ENCODE measurements around the gene MYO15B. TPM values are rescaled to one million over a fixed set of nuclear protein-coding genes. Genes with fewer than 3 reads are reported as not detected.

MYO15B gene
- total RNA-seq (2022; extraction: Qiagen RNA extraction), result 31.9 to 58.4 TPM (median 48.6 TPM) in 5 replicates

DNA sequence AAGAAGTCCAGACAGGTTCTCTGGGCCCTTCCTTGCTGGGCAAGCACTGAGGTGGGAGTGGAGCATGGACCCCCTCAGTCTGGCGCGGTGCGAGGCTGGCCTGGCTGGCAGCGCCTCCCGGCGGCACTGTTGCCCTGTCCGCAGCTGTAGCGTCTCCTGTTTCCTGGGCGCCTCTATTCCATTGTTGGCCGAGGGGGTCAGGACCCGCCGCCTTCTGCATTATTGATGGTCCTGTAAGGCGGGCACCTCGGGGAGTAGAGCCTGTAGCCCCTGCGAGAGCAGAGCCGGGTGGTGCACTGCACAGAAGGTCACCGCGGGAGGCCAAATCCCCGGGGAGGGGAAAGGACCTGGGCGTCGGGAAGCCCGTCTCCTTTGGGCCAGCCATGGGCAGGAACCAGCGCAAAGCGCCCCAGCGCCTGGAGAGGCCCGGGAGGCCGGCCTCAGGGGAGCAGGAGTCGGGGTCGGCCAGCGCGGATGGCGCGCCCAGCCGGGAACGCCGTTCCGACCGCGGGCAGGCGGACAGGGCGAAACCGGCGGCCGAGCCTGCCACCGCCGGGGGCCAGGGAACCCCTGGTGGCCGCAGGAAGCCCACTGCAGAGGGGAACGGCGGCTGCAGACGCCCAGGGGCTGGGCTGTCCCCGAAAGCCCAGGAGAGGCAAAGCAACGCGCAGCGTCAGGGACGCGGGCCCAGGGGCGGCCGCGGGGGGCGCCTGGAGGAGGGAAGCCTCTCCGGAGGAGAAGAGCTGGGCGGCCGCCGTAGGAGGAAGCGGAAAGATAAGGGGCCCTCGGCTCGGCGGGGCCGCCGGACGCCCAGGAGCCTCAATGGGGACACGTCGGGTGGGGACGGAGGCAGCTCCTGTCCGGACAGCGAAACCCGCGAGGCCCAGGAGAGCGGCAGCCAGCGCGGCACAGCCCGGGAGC, at the start of gene MYO15B:
Gene MYO15B (plus strand): TSS at position 126 of the 921 bp plus-strand sequence. CDS start 258 bp downstream, at position 384.

DNA sequence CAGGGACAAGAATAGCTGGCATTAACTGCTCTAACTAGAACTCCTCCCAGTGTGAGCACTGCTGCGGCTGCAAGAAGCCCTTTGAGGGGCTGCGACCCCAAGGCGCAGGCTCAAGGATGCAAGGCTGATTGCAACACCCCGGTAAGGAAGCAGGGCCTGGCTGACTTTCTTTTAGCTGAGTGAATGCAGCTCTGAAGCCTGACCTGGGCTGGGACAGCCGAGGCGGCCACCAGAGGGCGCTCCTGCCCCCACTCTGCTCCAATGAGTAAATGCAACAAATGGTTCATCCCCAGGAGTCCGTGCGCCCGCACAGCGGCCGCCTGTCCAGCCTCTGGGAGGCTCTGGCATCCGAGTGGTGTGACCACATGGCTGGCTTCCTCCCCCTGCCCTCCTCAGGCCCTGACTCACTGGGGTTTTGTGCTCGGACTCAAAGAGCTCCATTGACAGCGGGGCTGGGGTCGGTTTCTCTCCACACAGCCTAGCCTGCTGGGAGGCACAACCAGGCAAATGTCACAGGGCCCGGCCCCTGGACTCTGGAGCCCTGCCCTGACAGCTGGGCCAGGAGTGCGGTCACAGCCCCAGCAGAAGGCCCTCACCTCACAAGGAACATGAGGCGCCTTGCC, 45.4 kb downstream of the MYO15B start, which contains the start of gene SMIM5:
Gene SMIM5 (plus strand): TSS at position 572 of the 623 bp plus-strand sequence. CDS start 6,768 bp downstream, outside the sequence.

DNA sequence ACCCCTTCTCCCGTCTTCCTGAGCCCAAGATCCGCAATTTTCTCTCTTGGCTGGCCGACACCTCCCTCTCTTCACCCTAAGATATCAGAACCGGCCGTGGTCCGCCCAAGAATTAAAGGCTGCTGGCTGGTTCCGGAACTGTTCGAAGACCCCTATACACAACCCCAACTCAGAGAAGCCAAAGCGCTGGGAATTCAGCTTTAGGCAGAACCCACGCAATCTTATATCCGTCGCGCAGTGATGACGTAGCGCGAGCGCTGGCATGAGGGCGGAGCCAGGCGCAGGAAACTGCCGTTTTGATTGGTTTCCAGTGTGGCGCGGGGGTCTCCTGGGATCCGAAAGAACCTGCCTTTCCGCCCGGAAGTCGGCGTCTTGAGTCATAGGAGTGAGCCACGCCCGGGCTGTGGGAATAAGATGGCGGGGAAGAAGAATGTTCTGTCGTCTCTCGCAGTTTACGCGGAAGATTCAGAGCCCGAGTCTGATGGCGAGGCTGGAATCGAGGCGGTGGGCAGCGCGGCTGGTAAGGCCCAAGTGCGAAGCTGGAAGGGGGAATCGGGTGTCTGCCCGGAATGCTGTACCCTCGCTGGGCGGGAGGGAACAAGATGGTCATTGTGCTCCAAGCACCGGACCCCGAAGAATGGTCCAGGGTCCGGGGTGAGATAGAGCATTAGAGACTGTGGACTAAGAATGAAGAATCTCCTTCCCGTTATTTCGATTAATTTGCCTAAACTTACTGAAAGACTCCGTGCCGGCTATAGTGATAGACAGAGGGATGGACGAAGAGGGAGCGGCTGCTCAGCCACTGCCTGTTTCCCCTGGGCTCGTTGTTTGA, 79.6 kb downstream of the MYO15B start, which contains the start of the genes RECQL5 and SAP30BP:
Gene RECQL5 (minus strand): TSS at position 196 of the 832 bp plus-strand sequence. CDS start 597 bp downstream, outside the sequence.
Gene SAP30BP (plus strand): TSS at position 380 of the 832 bp plus-strand sequence. CDS start 35 bp downstream, at position 415.

Other genes with a start within 250 kb of the MYO15B start
- 81.3 to 125 TPM (median 108 TPM) in 5 replicates for gene GRB2, start 182.1 kb upstream of the MYO15B start, total RNA-seq (2022; extraction: Qiagen RNA extraction)
- gene TMEM94, start 131.2 kb upstream of the MYO15B start, total RNA-seq (2022; extraction: Qiagen RNA extraction), result 30.1 to 53.5 TPM (median 47.1 TPM) in 5 replicates
- gene CASKIN2, start 72.3 kb upstream of the MYO15B start, total RNA-seq (2022; extraction: Qiagen RNA extraction), result 7.3 to 14.5 TPM (median 12.9 TPM) in 5 replicates
- gene TSEN54, start 71.3 kb upstream of the MYO15B start, total RNA-seq (2022; extraction: Qiagen RNA extraction), result 24.7 to 40.2 TPM (median 35.3 TPM) in 5 replicates
- gene LLGL2, start 62.1 kb upstream of the MYO15B start, total RNA-seq (2022; extraction: Qiagen RNA extraction), result 20.1 to 33.9 TPM (median 32.7 TPM) in 5 replicates
- gene SMIM5, start 45.6 kb downstream of the MYO15B start, total RNA-seq (2022; extraction: Qiagen RNA extraction), result 0.71 to 1.1 TPM (median 1.0 TPM) in 5 replicates
- 21.9 to 27.7 TPM (median 26.7 TPM) in 5 replicates for gene RECQL5, start 79.4 kb downstream of the MYO15B start, total RNA-seq (2022; extraction: Qiagen RNA extraction)
- 121 to 138 TPM (median 123 TPM) in 5 replicates for gene SAP30BP, start 79.5 kb downstream of the MYO15B start, total RNA-seq (2022; extraction: Qiagen RNA extraction)
- gene ITGB4, start 133.7 kb downstream of the MYO15B start, total RNA-seq (2022; extraction: Qiagen RNA extraction), result 81.3 to 148 TPM (median 126 TPM) in 5 replicates
- 56.4 to 83.4 TPM (median 76.0 TPM) in 5 replicates for gene GALK1, start 177.4 kb downstream of the MYO15B start, total RNA-seq (2022; extraction: Qiagen RNA extraction)
- gene UNK, start 197.0 kb downstream of the MYO15B start, total RNA-seq (2022; extraction: Qiagen RNA extraction), result 25.1 to 30.9 TPM (median 29.6 TPM) in 5 replicates

All from A549 treated with dexamethasone at 1 μM for 4 hours (cell line).